ENCODE data around the gene GIPC3.
"Not testable (repeated sequence)": the region's sequence is repeated elsewhere in the genome, so short reads cannot be mapped to it uniquely, and the experiment has no call there.

The GIPC3 gene

DNA sequence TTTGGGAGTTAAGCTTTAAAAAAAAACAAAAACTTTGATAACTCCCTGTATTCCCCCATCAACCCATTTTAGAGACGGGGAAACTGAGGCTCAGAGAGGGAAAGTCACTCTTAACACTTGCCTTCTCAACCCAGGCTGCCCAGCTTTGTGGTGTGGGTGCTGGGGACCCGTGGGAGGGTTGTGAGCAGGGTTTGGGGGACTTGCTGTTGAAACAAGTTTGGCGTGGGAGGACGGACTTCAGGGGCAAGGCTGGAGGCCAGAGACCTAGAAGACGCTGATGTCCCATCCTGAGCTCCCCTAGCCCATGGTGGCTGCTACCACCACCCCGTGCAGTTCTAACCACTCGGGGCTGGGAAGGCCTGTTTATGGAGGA, 42.1 kb downstream of the GIPC3 start:
- TF ChIP-seq CTCF (IDR thresholded peaks at IDR 0.05; ENCODE audit: low read depth, low read length) = no peak
- DNase-seq (ENCODE audit: low read depth in 2 of 2) = no peak
- no peak overlapping the region for H3K4me3 ChIP-seq (replicated peaks in 1 of 2; ENCODE audit: low read depth in 2 of 2, low read length in 2 of 2)

DNA sequence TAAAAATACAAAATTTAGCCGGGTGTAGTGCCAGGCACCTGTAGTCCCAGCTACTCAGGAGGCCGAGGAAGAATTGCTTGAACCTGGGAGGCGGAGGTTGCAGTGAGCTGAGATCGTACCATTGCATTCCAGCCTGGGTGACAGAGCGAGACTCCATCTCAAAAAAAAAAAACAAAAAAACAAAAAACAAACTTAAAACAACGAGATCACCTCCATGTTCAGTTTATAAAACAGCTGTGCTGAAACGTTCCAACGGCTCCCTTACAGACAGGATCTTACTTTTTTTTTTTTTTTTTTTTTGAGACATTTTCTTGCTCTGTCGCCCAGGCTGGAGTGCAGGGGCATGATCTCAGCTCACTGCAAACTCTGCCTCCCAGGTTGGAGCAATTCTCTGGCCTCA, 43.5 kb downstream of the GIPC3 start:
- not testable (repeated sequence) for DNase-seq (ENCODE audit: low read depth in 2 of 2); H3K4me3 ChIP-seq (replicated peaks in 1 of 2; ENCODE audit: low read depth in 2 of 2, low read length in 2 of 2)

GRCh38 chr19:3631053-3631861, 46.0 kb downstream of the GIPC3 start:
- H3K4me3 ChIP-seq (replicated peaks in 1 of 2; ENCODE audit: low read depth in 2 of 2, low read length in 2 of 2) = no peak overlapping the region
- DNase-seq (ENCODE audit: low read depth in 2 of 2) = no peak
- TF ChIP-seq CTCF (IDR thresholded peaks at IDR 0.05; ENCODE audit: low read depth, low read length) = no peak

DNA sequence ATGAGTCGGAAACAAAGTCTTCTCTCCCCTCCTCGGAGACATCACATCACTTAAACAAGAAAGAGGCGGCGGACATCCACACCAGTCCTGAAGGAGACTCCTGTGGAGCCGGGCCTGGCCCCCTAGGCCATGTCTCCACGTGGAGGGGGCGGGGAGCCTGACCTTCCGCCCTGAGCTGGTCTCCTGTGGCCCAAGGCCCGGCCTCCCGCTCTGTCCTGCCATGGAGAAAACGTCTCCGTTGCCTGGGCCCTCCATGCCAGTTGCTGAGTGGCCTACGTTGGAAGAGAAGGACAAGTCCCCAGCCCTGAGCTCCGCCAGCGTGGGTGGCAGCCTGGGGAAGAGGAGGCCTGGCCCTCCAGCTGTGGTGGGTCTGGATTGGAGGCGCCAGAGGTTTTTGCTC, 46.8 kb downstream of the GIPC3 start:
- TF ChIP-seq CTCF (IDR thresholded peaks at IDR 0.05; ENCODE audit: low read depth, low read length) = no peak
- no peak for DNase-seq (ENCODE audit: low read depth in 2 of 2)
- H3K4me3 ChIP-seq (replicated peaks in 1 of 2; ENCODE audit: low read depth in 2 of 2, low read length in 2 of 2) = no peak overlapping the region

- DNase-seq (ENCODE audit: low read depth in 2 of 2) = no peak
- no peak for TF ChIP-seq CTCF (IDR thresholded peaks at IDR 0.05; ENCODE audit: low read depth, low read length)
- no peak overlapping the region for H3K4me3 ChIP-seq (replicated peaks in 1 of 2; ENCODE audit: low read depth in 2 of 2, low read length in 2 of 2)
Measured at GRCh38 chr19:3632739-3633558, 47.7 kb downstream of the GIPC3 start.

DNA sequence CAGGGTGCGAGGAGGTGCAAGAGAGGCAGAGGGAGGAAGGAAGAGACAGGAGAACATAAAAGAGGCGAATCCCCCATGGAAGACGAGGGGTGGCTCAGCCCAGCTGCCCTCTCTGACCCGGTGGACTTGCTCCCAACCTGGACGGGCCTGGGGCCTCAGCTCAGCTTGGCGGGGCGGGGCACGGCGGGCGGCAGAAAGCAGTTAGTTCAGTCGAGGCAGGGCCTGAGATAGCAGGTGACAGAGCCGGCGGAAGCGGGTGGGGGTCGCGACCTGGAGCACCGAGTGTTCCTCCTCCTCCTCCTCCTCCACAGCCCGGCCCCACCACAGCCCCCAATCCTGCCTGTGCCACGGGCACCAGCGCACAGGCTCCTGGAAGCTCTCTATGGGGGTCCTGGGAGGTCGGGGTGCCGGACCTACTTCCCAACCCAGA, 48.3 kb downstream of the GIPC3 start:
- H3K4me3 ChIP-seq (replicated peaks in 1 of 2; ENCODE audit: low read depth in 2 of 2, low read length in 2 of 2) = no peak overlapping the region
- TF ChIP-seq CTCF (IDR thresholded peaks at IDR 0.05; ENCODE audit: low read depth, low read length) = no peak
- no peak for DNase-seq (ENCODE audit: low read depth in 2 of 2)

DNA sequence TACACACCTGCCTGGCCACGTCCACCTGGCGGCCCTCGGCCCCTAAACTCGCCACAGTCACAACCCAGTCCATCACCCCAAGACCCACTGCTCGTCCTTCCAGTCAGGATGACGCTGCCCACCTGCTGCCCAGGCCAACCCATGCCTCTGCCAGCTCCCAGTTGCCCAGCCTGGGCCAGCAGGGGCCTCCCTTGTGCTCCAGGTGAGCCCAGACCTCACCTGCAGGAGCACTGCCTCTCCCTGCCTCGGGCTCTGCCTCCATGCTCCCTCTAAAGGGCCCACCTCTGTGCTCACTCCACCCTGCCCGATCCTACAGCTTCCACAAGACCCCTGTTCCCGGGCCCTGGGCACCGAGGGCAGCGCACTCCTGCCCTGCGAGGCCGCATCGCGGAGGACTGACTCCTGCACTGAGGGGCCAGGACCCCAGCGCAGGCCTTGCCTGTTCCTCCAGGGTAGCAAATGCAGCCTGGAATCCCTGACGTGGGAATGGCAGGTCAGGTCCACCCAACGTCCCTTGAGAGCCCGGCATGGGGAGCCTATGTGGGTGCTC, 49.3 kb downstream of the GIPC3 start:
- no peak overlapping the region for H3K4me3 ChIP-seq (replicated peaks in 1 of 2; ENCODE audit: low read depth in 2 of 2, low read length in 2 of 2)
- TF ChIP-seq CTCF (IDR thresholded peaks at IDR 0.05; ENCODE audit: low read depth, low read length) = no peak
- no peak for DNase-seq (ENCODE audit: low read depth in 2 of 2)

Data from cardiac fibroblast (primary cell).